Ovary (tissue), 3 donors: ENCODE data around the gene SH3RF1.

Experiments used
- CTCF ChIP-seq, 3 donors: fragments of 450-650 bp in 2 of 3; fragments of 200-600 bp in 1 of 3; IDR thresholded peaks; one replicate each; pipeline versions ENCODE4 v1.5.1 to v1.8.0; 2016 to 2022; ENCODE audit warnings: antibody characterized with exemption in 3 of 3, mild to moderate bottlenecking in 1 of 3
- EP300 ChIP-seq: sonication (generic); formaldehyde crosslinking; IDR thresholded peaks from one replicate; pipeline ENCODE4 v1.6.1; 2017; ENCODE audit warnings: antibody characterized with exemption
- POLR2A ChIP-seq: fragments of 450-650 bp; IDR thresholded peaks from one replicate; pipeline ENCODE4 v1.6.1; 2017; ENCODE audit warnings: antibody characterized with exemption, mild to moderate bottlenecking, moderate library complexity
- donor health status: DM: no; HTN: no; CAD: no.

DNA sequence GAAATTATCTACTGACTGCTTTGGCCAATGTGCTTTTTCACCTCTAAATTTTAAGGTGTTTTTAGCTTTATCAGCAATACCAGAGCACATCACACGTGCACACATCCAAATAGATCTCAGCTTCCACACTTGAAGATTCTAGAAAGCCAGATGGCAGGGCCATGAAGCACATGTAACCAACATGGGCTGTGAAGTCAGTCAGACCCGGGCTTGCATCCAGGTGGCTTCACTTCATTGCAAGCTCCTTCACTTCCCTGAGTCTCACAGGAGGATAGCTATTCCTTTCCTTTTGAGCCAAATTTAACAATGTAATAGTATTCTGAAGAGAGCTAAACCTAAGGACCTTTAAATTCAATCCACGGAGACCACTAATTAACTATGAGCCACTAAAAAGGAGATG, 86.5 kb downstream of the SH3RF1 start:
- TF ChIP-seq CTCF (IDR thresholded peaks at IDR 0.05) (no peak), POLR2A (no peak), EP300 (no peak)
